Measurements from ENCODE around the gene PYDC1. TPM values are rescaled to one million over a fixed set of nuclear protein-coding genes. Genes with fewer than 3 reads are reported as not detected.

The PYDC1 gene
- not detected in 2 replicates for total RNA-seq
- long read RNA-seq: 0 reads

DNA sequence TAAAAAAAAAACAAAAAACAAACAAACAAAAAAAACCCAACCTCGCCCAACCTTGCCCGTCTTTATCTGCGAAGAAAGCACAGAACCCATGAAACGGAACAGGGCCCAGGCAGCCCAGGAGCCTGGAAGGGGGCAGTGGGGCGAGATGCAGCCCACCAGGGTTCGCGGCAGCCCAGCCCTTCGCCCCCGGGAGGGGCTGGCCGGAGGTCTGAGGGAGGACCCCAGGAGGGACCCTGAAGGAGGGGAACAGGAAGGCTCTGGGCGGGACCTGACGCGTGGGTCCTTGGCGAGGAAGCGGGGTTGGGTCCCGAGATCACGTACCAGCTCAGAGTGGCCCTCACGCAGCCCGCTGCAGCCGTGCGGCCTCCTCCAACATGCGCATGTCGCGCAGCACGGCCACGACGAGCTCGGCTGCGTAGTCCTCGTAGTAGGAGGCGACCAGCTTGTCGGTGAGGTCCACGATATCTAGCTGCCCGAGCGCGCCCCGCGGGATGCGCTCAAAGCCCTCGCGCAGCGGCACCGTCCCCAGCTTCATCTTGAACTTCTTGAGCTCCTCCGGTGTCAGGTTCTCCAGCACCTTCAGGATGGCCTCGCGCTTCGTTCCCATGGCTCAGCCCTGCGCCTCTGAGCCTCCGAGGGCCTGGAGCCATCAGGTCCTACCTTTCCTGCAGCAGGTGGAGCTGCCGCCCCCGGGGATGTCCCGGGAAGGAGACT is at the start of gene PYDC1:
Gene PYDC1 (minus strand): TSS at position 714 of the 714 bp plus-strand sequence. CDS start 107 bp downstream, at position 607.
- DNase-seq (ENCODE audit: low spot score, unreplicated experiment): no peak
- TF ChIP-seq, protein P1, sequence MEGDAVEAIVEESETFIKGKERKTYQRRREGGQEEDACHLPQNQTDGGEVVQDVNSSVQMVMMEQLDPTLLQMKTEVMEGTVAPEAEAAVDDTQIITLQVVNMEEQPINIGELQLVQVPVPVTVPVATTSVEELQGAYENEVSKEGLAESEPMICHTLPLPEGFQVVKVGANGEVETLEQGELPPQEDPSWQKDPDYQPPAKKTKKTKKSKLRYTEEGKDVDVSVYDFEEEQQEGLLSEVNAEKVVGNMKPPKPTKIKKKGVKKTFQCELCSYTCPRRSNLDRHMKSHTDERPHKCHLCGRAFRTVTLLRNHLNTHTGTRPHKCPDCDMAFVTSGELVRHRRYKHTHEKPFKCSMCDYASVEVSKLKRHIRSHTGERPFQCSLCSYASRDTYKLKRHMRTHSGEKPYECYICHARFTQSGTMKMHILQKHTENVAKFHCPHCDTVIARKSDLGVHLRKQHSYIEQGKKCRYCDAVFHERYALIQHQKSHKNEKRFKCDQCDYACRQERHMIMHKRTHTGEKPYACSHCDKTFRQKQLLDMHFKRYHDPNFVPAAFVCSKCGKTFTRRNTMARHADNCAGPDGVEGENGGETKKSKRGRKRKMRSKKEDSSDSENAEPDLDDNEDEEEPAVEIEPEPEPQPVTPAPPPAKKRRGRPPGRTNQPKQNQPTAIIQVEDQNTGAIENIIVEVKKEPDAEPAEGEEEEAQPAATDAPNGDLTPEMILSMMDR (IDR thresholded peaks at IDR 0.05; ENCODE audit: unreplicated experiment): no peak
- Mint-ChIP-seq H3K27ac (no peak within 1 kb of the TSS), H3K4me1 (ENCODE audit: low read depth) (peaks cover 13% of the 10 kb centered on the region), H3K36me3 (ENCODE audit: insufficient read depth) (no peaks in the 10 kb centered on the region), H3K4me3 (ENCODE audit: low read depth) (peak within 1 kb of the TSS; percentile 31), H3K27me3 (peaks cover 72% of the 10 kb centered on the region), H3K9me3 (ENCODE audit: low read depth) (no peaks in the 10 kb centered on the region)

DNA sequence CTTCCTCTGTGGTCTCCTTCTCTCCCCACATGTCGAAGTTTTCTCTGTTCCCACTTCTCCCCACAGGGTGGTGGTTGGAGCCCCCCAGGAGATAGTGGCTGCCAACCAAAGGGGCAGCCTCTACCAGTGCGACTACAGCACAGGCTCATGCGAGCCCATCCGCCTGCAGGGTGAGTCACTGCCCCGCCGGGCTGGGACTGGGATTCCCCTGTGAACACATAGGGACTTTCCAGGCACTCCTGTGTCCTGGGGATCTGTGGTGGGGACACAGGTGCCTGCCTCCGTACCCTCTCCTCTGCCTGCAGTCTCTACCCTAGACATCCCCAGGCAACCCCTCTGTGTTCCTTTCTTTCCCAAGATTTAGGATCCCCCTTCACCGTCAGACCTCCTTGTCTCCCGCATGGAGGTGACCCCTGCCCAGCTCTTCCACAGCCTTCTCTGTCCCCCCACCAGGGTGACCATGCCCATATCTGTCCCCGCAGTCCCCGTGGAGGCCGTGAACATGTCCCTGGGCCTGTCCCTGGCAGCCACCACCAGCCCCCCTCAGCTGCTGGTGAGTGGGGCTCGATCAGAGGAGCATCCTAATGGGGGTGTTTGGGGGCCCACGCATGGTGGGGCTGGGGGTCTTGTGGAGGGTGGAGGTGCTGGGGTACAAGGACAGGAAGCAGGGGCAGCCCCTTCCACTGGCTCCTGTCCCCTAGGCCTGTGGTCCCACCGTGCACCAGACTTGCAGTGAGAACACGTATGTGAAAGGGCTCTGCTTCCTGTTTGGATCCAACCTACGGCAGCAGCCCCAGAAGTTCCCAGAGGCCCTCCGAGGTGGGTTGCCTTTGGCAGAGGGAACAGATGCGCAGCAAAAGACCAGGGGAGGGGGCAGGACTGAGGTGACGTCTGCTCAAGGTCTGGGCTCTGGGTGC is 48.7 kb upstream of the PYDC1 start:
- Mint-ChIP-seq H3K4me3 (ENCODE audit: low read depth) (no peak overlapping the region), H3K27ac (no peak overlapping the region), H3K36me3 (ENCODE audit: insufficient read depth) (no peaks in the 10 kb centered on the region), H3K9me3 (ENCODE audit: low read depth) (no peaks in the 10 kb centered on the region), H3K27me3 (peaks cover 24% of the 10 kb centered on the region), H3K4me1 (ENCODE audit: low read depth) (no peaks in the 10 kb centered on the region)
- DNase-seq (ENCODE audit: low spot score, unreplicated experiment): no peak
- TF ChIP-seq, protein P1 (IDR thresholded peaks at IDR 0.05; ENCODE audit: unreplicated experiment): no peak

DNA sequence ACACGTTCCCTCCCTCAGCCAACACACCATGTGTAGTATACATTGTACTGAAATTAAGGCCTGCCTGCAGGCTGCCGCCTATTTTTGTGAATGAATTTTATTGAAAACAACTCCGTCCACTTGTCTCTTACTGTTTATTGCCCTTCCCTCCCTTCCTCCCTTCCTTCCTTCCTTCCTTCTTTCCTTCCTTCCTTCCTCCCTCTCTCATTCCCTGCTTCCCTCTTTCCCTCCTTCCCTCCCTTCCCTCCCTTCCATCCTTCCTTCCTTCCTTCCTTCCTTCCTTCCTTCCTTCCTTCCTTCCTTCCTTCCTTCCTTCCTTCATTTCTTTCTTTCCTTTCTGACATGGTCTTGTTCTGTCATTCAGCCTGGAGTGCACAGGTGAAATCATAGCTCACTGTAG is 45.1 kb upstream of the PYDC1 start:
- Mint-ChIP-seq H3K36me3 (ENCODE audit: insufficient read depth) (no peaks in the 10 kb centered on the region), H3K4me1 (ENCODE audit: low read depth) (no peaks in the 10 kb centered on the region), H3K9me3 (ENCODE audit: low read depth) (no peaks in the 10 kb centered on the region), H3K27me3 (peaks cover 5% of the 10 kb centered on the region), H3K27ac (no peak overlapping the region), H3K4me3 (ENCODE audit: low read depth) (no peak overlapping the region)
- DNase-seq (ENCODE audit: low spot score, unreplicated experiment): no peak
- TF ChIP-seq, protein P1 (IDR thresholded peaks at IDR 0.05; ENCODE audit: unreplicated experiment): no peak

DNA sequence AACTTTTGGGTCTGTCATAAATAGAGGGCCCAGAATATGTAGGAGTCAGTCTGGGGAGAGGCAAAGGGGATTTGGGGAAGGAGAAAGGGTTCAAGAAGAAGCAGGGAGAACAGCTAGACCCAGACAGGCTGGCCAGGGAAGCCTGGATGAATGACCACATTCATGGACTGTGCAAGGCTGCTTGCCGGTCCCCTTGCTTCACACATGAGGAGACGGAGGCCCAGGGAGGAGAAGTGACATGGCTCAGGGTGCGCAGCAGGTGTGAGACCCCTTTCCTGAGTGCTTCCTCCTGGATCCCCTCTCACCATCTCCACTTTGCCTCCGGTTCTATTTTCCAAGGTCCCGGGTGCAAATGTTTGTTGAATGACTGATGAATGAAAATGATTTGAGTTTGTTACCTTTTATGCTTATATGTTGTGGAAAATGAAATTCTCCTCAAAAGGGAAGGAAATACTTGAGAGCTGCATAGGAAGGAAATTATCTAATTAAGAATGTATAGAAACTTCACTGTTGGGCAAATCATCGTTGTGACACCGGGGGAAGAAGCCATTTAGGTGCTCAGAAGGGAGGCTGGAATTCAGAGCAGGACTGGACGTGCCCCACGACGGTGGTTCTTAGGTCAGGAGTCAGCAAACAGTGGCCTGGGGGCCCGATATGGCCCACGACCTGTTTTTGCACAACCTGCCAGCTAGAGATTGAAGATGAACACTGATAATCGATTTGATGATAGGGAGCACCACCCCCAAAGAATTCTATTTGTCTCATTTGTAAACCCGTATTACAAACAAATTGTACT is 43.4 kb upstream of the PYDC1 start:
- Mint-ChIP-seq H3K4me3 (ENCODE audit: low read depth) (no peak overlapping the region), H3K27me3 (peaks cover 3% of the 10 kb centered on the region), H3K27ac (peak overlapping the region; percentile 23), H3K36me3 (ENCODE audit: insufficient read depth) (no peaks in the 10 kb centered on the region), H3K9me3 (ENCODE audit: low read depth) (no peaks in the 10 kb centered on the region), H3K4me1 (ENCODE audit: low read depth) (no peaks in the 10 kb centered on the region)
- TF ChIP-seq, protein P1 (IDR thresholded peaks at IDR 0.05; ENCODE audit: unreplicated experiment): no peak
- no peak for DNase-seq (ENCODE audit: low spot score, unreplicated experiment)

DNA sequence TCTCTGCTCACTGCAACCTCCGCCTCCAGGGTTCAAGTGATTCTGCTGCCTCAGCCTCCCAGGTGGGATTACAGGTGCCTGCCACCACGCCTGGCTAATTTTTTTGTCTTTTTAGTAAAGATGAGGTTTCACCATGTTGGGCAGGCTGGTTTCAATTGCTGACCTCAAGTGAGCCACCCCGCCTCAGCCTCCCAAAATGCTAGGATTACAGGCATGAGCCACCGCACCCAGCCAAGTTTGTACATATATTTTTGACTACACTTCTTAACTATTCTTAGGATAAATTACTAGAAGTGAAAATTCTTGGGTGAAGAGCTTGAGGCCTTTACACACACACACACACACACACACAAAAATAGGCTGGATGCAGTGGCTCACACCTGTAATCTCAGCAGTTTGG is 41.4 kb upstream of the PYDC1 start:
- H3K4me3 Mint-ChIP-seq (ENCODE audit: low read depth): no peak overlapping the region
- DNase-seq (ENCODE audit: low spot score, unreplicated experiment): no peak
- no peaks in the 10 kb centered on the region for H3K4me1 Mint-ChIP-seq (ENCODE audit: low read depth)
- TF ChIP-seq, protein P1 (IDR thresholded peaks at IDR 0.05; ENCODE audit: unreplicated experiment): no peak
- H3K27me3 Mint-ChIP-seq: peaks cover 8% of the 10 kb centered on the region
- no peak overlapping the region for H3K27ac Mint-ChIP-seq
- H3K36me3 Mint-ChIP-seq (ENCODE audit: insufficient read depth): no peaks in the 10 kb centered on the region
- H3K9me3 Mint-ChIP-seq (ENCODE audit: low read depth): no peaks in the 10 kb centered on the region
